NOMO-1 treated with DMSO at 0.1 percent for 48 hours (cell line): Measurements from ENCODE around the gene ZSCAN1.

Experiments
- DNase-seq: peaks from one replicate; lab custom pipeline; 2025; ENCODE audit not compliant: unreplicated experiment; lab: John Stamatoyannopoulos, UW

Gene ZSCAN1

GRCh38 chr19:58079792-58080191 lies 46.0 kb downstream of the ZSCAN1 start:
- DNase-seq, result no peak

DNA sequence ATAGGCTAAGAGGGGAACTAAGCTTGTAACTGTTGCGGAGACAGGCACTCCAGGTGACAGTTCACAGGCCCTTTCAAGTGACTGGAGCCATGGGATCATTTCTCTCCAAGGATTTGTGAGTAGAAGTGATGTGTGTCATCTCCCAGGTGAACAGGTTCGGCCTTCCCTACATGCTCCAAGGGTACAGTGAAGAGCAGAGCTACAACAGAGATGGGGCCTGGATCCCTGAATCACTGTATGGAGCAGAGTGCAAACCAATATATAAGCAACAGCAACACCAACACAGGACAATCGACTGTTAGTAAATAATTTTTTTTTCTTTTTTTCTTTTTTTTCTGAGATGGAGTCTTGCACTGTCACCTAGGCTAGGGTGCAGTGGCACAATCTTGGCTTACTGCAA lies 49.2 kb downstream of the ZSCAN1 start:
- no peak for DNase-seq

DNA sequence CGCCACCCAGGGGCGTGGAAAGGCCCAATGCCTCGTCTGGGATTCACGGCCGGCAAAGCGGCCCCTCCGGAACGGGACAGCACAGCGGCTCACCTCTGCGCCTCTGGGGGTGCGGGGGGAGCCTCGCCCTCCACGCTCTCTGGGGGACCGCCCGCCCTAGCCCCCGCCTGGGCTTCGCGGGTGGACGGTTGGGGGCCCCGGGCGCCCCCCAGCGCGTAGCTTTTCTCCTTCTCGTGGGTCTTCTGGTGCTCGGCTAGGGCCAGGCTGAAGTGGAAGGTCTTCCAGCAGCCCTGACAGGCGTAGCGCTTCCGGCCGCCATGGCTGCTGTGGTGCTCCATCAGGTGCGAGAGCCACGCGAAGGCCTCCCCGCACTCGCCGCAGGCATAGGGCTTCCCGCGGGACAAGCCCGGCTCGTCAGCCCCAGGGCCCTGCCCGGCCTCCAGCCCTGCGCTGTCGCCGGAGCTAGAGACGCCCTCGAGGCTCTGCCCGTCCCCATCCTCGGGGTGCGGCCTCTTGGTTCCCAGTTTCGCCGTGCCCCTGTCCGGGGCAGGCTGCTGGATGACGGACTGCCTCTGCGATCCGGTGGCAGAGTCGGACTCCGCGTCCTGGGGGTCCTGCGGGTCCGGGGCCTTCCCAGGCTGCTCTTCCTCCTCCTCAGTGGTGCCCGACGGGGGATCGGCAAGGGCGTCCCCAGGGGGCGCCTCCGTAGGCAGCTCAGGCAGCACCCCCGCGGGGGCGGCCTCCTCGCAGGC lies 50.9 kb downstream of the ZSCAN1 start:
- DNase-seq, result no peak

DNA sequence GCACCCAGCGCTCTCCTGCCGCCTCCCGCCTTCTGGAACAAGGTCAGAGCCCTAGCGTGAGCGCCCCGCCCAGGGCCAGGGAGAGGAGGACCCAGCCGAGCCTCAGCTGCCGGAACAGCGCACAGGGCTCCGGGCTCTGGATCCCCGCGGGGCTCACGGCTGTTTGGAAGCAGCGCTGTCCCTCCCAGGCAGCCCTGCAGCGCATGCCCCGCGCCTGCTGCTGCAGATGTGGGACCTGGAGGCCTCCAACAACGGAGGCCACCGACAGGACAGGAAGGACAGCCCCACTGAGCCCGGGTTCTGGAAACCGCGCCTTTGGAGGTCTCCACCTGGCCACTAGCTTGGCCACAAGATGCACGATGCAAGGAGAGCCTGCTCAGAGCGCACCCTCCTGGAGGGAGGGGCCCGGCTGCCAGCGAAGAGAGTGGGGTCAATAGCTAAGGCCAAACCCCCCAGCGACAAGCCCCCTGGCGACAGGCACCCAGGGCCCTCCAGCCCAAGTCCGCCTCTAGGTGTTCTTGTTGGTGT lies 51.6 kb downstream of the ZSCAN1 start:
- no peak for DNase-seq

DNA sequence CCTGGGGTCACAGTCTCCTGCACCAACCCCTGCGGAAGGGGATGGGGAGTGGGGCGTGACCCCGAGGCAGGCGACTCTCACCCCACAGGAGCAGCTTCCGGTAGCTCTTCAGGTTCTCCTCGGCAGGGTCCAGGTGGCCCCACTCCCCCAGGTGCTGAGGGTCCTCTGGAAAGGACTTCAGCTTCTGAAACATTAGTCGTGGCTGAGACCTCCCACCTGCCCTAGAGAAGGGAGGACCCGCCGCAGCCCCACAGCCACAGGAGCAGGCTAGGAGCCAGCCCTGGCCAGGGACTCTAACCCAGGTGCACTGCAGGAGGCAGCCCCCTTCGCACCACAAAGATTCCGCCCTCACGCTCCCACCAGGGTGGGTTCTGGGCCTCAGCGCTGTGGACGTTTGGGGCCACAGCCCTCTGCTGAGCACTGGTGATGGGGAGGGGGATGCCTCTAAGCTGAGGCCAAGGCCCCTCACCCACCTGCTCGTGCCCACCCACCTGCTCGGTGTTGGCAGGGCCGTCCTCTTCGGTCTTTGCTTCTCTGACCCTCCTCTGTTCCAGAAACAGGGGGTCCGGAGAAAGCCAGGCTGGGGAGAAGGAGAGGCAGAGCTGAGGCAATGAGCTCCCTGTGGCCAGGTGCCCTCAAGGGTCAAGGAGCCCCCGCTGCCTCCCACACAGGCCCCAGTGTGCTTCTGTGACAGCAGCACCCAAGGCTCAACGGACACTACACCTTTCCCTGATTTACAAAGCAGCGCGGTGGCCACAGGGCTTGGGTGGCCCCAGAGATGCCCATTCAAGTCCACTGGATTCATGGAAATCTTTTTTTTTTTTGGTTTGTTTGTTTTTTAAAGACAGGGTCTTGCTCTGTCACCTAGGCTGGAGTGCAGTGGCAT lies 53.2 kb downstream of the ZSCAN1 start:
- no peak for DNase-seq

GRCh38 chr19:58088521-58089052 lies 54.8 kb downstream of the ZSCAN1 start:
- no peak for DNase-seq

- DNase-seq, result no peak
Observed at GRCh38 chr19:58089846-58090245, 56.0 kb downstream of the ZSCAN1 start.

- DNase-seq, result no peak
Observed at GRCh38 chr19:58091251-58091995, 57.6 kb downstream of the ZSCAN1 start.

DNA sequence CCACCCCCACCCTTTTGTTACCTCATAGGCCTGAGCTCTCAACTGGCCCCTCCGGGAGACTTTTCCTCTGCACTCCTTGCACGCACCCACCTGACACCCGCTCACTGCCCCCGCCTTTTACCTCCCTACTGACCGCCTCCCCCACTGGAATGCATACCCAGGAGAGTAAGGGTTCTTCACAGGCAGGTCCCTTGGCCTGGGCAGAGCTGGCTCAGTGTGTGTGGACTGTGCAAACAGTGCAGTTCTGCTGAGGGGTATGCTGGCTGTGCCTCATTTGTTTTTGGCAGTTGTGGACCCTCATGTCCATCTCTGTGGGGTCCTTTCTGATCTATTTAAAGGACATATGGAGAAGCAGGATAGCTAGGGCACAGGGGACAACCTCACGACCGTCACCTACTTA lies 59.2 kb downstream of the ZSCAN1 start:
- no peak for DNase-seq

GRCh38 chr19:58095328-58095727 lies 61.5 kb downstream of the ZSCAN1 start:
- DNase-seq, result no peak

DNA sequence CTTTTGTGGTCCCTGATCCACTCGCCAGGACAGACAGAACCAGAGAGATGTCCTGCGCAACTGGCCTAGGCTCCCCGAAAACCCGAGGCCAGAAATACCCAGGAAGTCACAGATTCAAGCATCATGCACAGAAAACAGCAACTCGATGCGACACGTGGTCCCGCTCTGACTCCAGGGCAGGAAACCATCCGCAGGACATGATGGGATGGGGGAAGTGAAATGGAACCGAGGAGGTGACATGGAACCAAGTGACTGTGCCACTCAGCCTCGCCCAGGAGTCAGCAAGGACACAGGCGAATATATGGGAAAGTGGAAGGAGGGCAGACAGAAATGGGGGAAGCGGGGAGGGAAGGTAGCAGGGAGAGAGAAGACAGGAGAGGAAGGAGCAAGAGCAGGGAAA lies 63.1 kb downstream of the ZSCAN1 start:
- DNase-seq, result no peak

- no peak for DNase-seq
Observed at GRCh38 chr19:58097349-58097748, 63.5 kb downstream of the ZSCAN1 start.

- no peak for DNase-seq
Observed at GRCh38 chr19:58097781-58098681, 64.2 kb downstream of the ZSCAN1 start, which contains the start of gene ZSCAN18. Gene ZSCAN18 (minus strand): TSS chr19:58098231. CDS start chr19:58090267, 7,964 bp downstream.

GRCh38 chr19:58098682-58098998 lies 64.8 kb downstream of the ZSCAN1 start:
- no peak for DNase-seq
